Measurements from ENCODE around the gene PTGER1. TPM values are rescaled to one million over a fixed set of nuclear protein-coding genes. Genes with fewer than 3 reads are reported as not detected.

PTGER1 gene
- polyA plus RNA-seq, 2 donors, result 0.32 to 0.47 TPM

DNA sequence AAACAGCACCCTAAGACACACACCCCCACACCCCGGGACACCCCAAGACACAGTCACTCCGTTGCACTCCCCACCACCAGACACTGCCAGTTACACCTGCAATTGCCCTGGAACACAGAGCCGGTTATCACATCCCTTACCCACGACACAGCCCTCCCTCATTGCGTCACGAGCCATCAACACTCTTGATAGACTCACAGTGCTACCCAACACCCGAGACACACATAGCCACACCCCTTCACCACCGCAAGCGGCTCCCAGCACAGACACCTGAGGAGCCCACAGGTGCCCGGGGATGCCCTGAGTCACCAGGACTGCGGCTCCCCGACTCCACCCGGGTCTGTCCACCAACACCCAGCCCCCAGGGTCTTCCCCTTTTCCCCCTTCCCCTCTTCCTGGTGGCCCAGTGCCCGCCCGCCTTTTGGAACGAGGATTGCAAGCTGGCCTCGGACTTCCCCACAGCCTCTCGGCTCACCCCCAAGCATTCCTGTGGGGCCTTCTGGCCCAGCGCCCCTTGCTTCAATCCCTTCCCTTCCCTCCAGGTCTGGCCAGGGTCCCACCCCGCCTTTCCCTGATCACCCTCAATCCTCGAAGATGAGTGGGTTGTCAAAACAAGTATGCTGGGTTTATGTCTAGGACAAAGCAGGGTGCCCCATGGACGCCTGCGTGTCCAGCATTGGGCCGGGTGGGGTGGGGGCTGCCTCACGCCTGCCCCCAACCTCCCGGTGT, 1.7 kb upstream of the PTGER1 start:
- Histone ChIP-seq H3K27ac (ENCODE audit: low read depth in 2 of 2, low read length in 1 of 2) (peak overlapping the region; percentile 47 to 59), H3K9me3 (ENCODE audit: control insufficient read depth in 2 of 2, insufficient read depth in 1 of 2, low read depth in 1 of 2, low read length in 1 of 2) (no peaks in the 10 kb centered on the region), H3K4me1 (ENCODE audit: control insufficient read depth in 2 of 2, insufficient read depth in 2 of 2, low read length in 1 of 2) (peaks cover 0 to 32% of the 10 kb centered on the region in 2 donors), H3K36me3 (ENCODE audit: control insufficient read depth in 2 of 2, insufficient read depth in 2 of 2, low read length in 1 of 2) (peaks cover 8 to 32% of the 10 kb centered on the region in 2 donors), H3K4me3 (ENCODE audit: low read depth in 1 of 2, low read length in 2 of 2) (no peak overlapping the region), H3K27me3 (ENCODE audit: control insufficient read depth in 1 of 2, insufficient read depth in 2 of 2, low read length in 2 of 2) (peaks cover 0 to 2% of the 10 kb centered on the region in 2 donors)
- 30 to 43% methylated on average over 26 of the region's 26 CpGs for WGBS, 2 donors

DNA sequence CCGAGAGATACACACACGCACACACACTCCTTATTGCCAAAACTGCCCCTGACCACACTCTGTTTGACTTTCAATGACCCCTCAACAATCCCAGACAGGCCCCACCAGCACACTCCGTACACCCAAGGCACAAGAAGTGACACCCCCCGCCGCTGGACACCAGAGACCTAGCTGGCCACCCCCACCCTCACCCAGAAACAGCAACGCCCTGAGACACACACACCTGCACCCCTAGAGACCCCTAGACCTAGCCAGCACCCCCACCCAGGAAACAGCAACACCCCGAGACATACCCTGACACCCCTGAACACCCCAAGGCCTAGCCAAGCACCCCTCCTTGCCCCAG, 1.1 kb upstream of the PTGER1 start:
- WGBS, 2 donors, result 66 to 79% methylated on average over 7 of the region's 7 CpGs
- peaks cover 0 to 32% of the 10 kb centered on the region in 2 donors for H3K4me1 ChIP-seq (ENCODE audit: control insufficient read depth in 2 of 2, insufficient read depth in 2 of 2, low read length in 1 of 2)

DNA sequence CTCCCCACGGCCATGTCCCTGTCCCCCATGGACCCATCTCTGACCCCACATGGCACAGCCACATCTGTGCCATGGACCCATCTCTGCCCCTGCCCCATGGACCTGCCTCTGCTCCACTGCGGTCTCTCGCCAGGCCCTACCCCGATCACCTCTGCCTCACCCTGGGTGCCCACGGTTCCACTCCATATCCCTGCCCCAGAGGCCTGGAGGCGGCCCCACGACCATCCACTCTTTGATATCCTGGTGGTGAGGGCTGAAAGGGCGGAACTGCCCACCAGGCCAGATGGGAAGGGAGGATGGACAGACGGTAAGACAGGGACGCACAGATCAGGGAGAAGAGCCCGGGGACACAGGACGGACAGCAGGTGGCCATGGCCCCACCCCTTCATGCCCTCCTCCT, 327 bp downstream of the PTGER1 start:
- H3K4me3 ChIP-seq (ENCODE audit: low read depth in 1 of 2, low read length in 2 of 2), result peak overlapping the region in 1 of 2 donors; percentile 7
- H3K4me1 ChIP-seq (ENCODE audit: control insufficient read depth in 2 of 2, insufficient read depth in 2 of 2, low read length in 1 of 2), result peaks cover 0 to 32% of the 10 kb centered on the region in 2 donors
- H3K36me3 ChIP-seq (ENCODE audit: control insufficient read depth in 2 of 2, insufficient read depth in 2 of 2, low read length in 1 of 2), result peaks cover 8 to 21% of the 10 kb centered on the region in 2 donors
- H3K27ac ChIP-seq (ENCODE audit: low read depth in 2 of 2, low read length in 1 of 2), result peak overlapping the region in 1 of 2 donors; percentile 24
- H3K27me3 ChIP-seq (ENCODE audit: control insufficient read depth in 1 of 2, insufficient read depth in 2 of 2, low read length in 2 of 2), result peaks cover 0 to 2% of the 10 kb centered on the region in 2 donors
- H3K9me3 ChIP-seq (ENCODE audit: control insufficient read depth in 2 of 2, insufficient read depth in 1 of 2, low read depth in 1 of 2, low read length in 1 of 2), result no peaks in the 10 kb centered on the region
- 40 to 45% methylated on average over 12 of the region's 12 CpGs for WGBS, 2 donors

More for the DNA sequence above, 1.1 kb upstream of the PTGER1 start:
- Histone ChIP-seq H3K4me3 (ENCODE audit: low read depth in 1 of 2, low read length in 2 of 2) (no peak overlapping the region), H3K36me3 (ENCODE audit: control insufficient read depth in 2 of 2, insufficient read depth in 2 of 2, low read length in 1 of 2) (peaks cover 8 to 30% of the 10 kb centered on the region in 2 donors), H3K27me3 (ENCODE audit: control insufficient read depth in 1 of 2, insufficient read depth in 2 of 2, low read length in 2 of 2) (peaks cover 0 to 2% of the 10 kb centered on the region in 2 donors), H3K9me3 (ENCODE audit: control insufficient read depth in 2 of 2, insufficient read depth in 1 of 2, low read depth in 1 of 2, low read length in 1 of 2) (no peaks in the 10 kb centered on the region), H3K27ac (ENCODE audit: low read depth in 2 of 2, low read length in 1 of 2) (peak overlapping the region; percentile 51 to 59)

DNA sequence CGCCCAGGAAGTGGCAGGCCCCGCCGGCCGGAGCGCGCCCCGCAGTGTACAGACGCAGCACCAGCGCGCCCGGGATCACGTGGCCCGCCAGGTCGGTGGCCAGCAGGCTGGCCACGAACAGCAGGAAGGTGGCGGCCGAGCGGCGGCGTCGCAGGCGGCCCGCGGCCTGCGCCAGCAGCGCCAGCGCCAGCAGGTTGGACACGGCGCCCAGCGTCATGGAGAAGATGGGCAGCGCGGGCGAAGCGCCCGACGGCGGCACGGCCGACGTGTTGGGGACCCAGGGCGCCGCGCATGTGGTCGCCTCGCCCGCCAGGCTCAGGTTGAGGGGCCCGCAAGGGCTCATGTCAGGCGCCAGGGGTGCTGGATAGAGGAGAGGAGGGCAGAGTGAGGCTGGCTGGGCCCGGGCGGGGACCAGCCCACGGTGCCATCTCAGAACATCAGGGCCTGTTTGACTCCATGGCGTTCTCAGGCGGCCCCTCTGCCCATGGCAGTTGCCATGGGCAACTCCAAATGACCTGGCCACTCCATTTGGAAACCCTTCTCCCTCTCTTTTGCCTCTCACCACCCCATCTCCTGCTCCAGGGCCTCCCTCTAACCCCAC, 1.1 kb downstream of the PTGER1 start:
- Histone ChIP-seq H3K36me3 (ENCODE audit: control insufficient read depth in 2 of 2, insufficient read depth in 2 of 2, low read length in 1 of 2) (peaks cover 8 to 15% of the 10 kb centered on the region in 2 donors), H3K4me3 (ENCODE audit: low read depth in 1 of 2, low read length in 2 of 2) (peak overlapping the region in 1 of 2 donors; percentile 7), H3K27me3 (ENCODE audit: control insufficient read depth in 1 of 2, insufficient read depth in 2 of 2, low read length in 2 of 2) (peaks cover 0 to 2% of the 10 kb centered on the region in 2 donors), H3K4me1 (ENCODE audit: control insufficient read depth in 2 of 2, insufficient read depth in 2 of 2, low read length in 1 of 2) (peaks cover 0 to 32% of the 10 kb centered on the region in 2 donors), H3K27ac (ENCODE audit: low read depth in 2 of 2, low read length in 1 of 2) (no peak overlapping the region), H3K9me3 (ENCODE audit: control insufficient read depth in 2 of 2, insufficient read depth in 1 of 2, low read depth in 1 of 2, low read length in 1 of 2) (no peaks in the 10 kb centered on the region)
- WGBS, 2 donors, result 20 to 32% methylated on average over 50 to 53 of the region's 53 CpGs

DNA sequence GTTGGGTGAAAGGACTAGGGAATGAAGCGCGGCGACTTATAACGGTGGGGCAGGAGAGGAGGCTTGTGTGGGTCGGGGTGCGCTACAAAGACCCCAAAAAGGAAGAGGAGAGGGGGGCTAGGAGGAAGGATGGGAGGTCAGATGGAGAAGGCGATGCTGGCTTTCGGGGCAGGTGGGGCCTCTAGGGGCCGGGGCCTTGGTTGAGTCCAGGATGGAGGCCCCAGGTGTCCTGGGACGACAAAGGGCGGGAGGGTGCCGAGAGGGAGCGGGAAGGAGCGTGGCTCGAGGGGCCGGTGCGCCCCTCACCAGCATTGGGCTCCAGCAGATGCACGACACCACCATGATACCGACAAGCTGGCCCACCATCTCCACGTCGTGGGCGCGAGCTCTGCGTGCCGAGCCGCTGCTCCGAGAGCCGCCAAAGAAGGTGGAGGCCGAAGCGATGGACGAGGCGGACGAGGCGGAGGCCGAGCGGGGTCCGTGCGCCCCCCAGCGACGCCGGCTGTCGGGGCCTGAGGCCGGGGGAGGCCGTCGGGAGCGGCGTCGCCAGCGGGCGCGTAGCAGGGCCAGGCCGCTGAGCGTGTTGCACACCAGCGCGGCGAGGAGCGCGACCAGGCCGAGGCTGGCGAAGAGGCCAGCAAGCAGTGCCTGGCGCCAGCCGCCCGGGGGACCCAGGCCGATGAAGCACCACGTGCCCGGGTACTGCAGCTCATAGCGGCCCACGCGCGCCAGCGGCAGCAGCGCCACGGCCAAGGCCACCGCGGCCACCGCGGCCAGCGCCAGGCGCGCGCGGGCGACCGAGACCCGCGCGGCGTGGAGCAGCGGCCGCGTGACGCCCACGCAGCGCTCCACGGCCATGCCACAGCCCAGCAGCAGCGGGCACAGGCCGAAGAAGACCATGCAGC, 1.8 kb downstream of the PTGER1 start:
- peaks cover 0 to 2% of the 10 kb centered on the region in 2 donors for H3K27me3 ChIP-seq (ENCODE audit: control insufficient read depth in 1 of 2, insufficient read depth in 2 of 2, low read length in 2 of 2)
- H3K9me3 ChIP-seq (ENCODE audit: control insufficient read depth in 2 of 2, insufficient read depth in 1 of 2, low read depth in 1 of 2, low read length in 1 of 2), result no peaks in the 10 kb centered on the region
- H3K4me3 ChIP-seq (ENCODE audit: low read depth in 1 of 2, low read length in 2 of 2), result no peak overlapping the region
- H3K4me1 ChIP-seq (ENCODE audit: control insufficient read depth in 2 of 2, insufficient read depth in 2 of 2, low read length in 1 of 2), result peaks cover 0 to 32% of the 10 kb centered on the region in 2 donors
- no peak overlapping the region for H3K27ac ChIP-seq (ENCODE audit: low read depth in 2 of 2, low read length in 1 of 2)
- peaks cover 4 to 8% of the 10 kb centered on the region in 2 donors for H3K36me3 ChIP-seq (ENCODE audit: control insufficient read depth in 2 of 2, insufficient read depth in 2 of 2, low read length in 1 of 2)
- WGBS, 2 donors, result 15 to 29% methylated on average over 68 to 97 of the region's 97 CpGs

DNA sequence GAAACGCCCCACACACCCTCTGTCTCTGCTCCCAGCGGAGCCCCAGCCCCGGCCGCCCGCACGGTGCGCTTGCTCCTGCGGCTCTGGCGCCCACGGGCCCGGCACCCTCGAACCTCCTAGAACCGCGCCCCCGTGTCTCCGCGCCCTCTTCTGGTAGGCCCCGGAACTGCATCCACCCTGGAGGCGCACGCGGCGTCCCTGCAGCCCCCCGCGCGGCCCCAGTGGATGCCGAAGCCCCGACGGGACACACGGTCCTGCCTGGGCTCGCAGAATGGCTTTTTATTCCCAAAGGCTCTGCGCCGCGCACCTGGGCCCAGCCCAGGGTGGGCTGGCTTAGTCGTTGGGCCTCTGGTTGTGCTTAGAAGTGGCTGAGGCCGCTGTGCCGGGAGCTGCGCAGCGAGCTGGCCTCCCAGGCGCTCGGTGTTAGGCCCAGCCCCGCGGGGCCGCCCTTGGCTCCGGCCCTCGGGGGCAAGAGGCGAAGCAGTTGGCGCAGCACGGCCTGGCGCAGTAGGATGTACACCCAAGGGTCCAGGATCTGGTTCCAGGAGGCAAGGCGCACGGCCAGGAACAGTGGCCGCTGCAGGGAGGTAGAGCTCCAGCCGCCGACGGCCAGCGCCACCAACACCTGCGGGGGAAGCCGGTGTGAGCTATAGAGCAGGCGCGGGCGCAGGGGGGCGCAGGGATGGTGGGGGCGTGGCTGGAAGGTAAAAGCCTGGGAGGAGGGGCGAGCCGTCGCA, 2.8 kb downstream of the PTGER1 start:
- no peak overlapping the region for H3K27ac ChIP-seq (ENCODE audit: low read depth in 2 of 2, low read length in 1 of 2)
- H3K4me3 ChIP-seq (ENCODE audit: low read depth in 1 of 2, low read length in 2 of 2), result no peak overlapping the region
- H3K4me1 ChIP-seq (ENCODE audit: control insufficient read depth in 2 of 2, insufficient read depth in 2 of 2, low read length in 1 of 2), result peaks cover 0 to 32% of the 10 kb centered on the region in 2 donors
- no peaks in the 10 kb centered on the region for H3K9me3 ChIP-seq (ENCODE audit: control insufficient read depth in 2 of 2, insufficient read depth in 1 of 2, low read depth in 1 of 2, low read length in 1 of 2)
- no peaks in the 10 kb centered on the region for H3K36me3 ChIP-seq (ENCODE audit: control insufficient read depth in 2 of 2, insufficient read depth in 2 of 2, low read length in 1 of 2)
- H3K27me3 ChIP-seq (ENCODE audit: control insufficient read depth in 1 of 2, insufficient read depth in 2 of 2, low read length in 2 of 2), result peaks cover 0 to 2% of the 10 kb centered on the region in 2 donors
- WGBS, 2 donors, result 6 to 8% methylated on average over 50 to 66 of the region's 66 CpGs

DNA sequence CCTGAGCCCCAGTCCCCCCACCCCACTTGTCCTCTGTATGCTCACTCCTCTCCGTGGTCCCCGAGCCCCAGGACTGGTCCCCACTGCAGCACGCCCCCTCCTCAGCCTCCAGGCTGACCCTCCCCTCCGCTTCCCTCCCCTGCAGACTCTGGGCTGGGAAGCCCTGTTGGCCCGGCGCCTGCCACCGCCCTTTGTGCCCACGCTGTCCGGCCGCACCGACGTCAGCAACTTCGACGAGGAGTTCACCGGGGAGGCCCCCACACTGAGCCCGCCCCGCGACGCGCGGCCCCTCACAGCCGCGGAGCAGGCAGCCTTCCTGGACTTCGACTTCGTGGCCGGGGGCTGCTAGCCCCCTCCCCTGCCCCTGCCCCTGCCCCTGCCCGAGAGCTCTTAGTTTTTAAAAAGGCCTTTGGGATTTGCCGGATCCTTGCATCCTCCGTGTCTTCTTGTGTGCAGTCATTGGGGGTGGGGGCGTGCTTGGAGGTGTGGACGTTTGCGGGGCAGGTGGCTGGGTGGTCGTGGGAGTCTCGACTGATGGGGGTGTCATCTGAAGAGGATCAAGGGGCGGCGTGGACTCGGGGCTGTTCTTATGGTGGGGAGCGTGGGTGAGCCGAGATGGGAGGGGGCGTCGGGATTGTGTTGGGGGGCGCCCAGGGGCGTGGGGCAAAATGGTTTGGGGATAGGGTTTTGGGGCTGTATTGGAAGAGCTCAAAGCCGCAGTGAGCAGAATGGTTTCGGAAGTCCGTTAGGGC, 3.5 kb downstream of the PTGER1 start:
- 69 to 72% methylated on average over 33 to 46 of the region's 46 CpGs for WGBS, 2 donors
- no peak overlapping the region for H3K27ac ChIP-seq (ENCODE audit: low read depth in 2 of 2, low read length in 1 of 2)
- peaks cover 0 to 2% of the 10 kb centered on the region in 2 donors for H3K27me3 ChIP-seq (ENCODE audit: control insufficient read depth in 1 of 2, insufficient read depth in 2 of 2, low read length in 2 of 2)
- no peaks in the 10 kb centered on the region for H3K36me3 ChIP-seq (ENCODE audit: control insufficient read depth in 2 of 2, insufficient read depth in 2 of 2, low read length in 1 of 2)
- no peak overlapping the region for H3K4me3 ChIP-seq (ENCODE audit: low read depth in 1 of 2, low read length in 2 of 2)
- H3K9me3 ChIP-seq (ENCODE audit: control insufficient read depth in 2 of 2, insufficient read depth in 1 of 2, low read depth in 1 of 2, low read length in 1 of 2), result no peaks in the 10 kb centered on the region
- peaks cover 0 to 28% of the 10 kb centered on the region in 2 donors for H3K4me1 ChIP-seq (ENCODE audit: control insufficient read depth in 2 of 2, insufficient read depth in 2 of 2, low read length in 1 of 2)

DNA sequence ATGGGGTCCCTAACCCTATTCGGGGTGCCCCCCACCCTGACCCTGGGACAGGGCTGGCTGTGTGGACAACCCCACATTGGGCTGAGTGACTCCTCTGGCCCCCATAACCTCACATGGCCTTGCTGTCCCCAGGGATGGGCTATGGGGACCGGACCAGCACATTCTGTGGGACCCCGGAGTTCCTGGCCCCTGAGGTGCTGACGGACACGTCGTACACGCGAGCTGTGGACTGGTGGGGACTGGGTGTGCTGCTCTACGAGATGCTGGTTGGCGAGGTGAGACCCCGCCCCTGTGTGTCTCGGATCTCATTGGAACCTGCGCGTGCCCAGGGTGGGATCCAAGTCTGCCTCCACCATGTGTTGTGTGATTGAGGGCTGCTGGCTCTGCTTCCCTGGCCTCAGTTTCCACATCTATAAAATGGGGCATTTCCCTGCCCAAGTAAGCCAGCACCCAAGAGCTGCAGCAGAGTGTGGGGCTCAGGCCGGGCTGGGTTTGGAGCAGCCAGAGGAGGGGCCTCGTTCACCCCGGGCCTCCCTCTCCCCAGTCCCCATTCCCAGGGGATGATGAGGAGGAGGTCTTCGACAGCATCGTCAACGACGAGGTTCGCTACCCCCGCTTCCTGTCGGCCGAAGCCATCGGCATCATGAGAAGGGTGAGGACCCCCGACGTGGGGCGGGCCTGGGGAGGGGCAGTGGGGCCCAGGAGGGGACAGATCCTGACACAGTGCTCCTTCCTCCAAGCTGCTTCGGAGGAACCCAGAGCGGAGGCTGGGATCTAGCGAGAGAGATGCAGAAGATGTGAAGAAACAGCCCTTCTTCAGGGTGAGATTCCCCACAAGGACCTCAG, 4.9 kb downstream of the PTGER1 start:
- H3K4me3 ChIP-seq (ENCODE audit: low read depth in 1 of 2, low read length in 2 of 2), result no peak overlapping the region
- H3K27me3 ChIP-seq (ENCODE audit: control insufficient read depth in 1 of 2, insufficient read depth in 2 of 2, low read length in 2 of 2), result peaks cover 0 to 2% of the 10 kb centered on the region in 2 donors
- H3K36me3 ChIP-seq (ENCODE audit: control insufficient read depth in 2 of 2, insufficient read depth in 2 of 2, low read length in 1 of 2), result no peaks in the 10 kb centered on the region
- no peaks in the 10 kb centered on the region for H3K9me3 ChIP-seq (ENCODE audit: control insufficient read depth in 2 of 2, insufficient read depth in 1 of 2, low read depth in 1 of 2, low read length in 1 of 2)
- peaks cover 0 to 19% of the 10 kb centered on the region in 2 donors for H3K4me1 ChIP-seq (ENCODE audit: control insufficient read depth in 2 of 2, insufficient read depth in 2 of 2, low read length in 1 of 2)
- 85% methylated on average over 31 to 32 of the region's 32 CpGs for WGBS, 2 donors
- no peak overlapping the region for H3K27ac ChIP-seq (ENCODE audit: low read depth in 2 of 2, low read length in 1 of 2)
